LNCAP (cell line): ENCODE results near the gene COPB2.

Experiments used
- TF ChIP-seq, protein P1 (sequence below): fragments of 450-650 bp; IDR thresholded peaks from 2 replicates; pipeline ENCODE4 v1.5.1; 2017; ENCODE audit warnings: mild to moderate bottlenecking

The COPB2 gene

DNA sequence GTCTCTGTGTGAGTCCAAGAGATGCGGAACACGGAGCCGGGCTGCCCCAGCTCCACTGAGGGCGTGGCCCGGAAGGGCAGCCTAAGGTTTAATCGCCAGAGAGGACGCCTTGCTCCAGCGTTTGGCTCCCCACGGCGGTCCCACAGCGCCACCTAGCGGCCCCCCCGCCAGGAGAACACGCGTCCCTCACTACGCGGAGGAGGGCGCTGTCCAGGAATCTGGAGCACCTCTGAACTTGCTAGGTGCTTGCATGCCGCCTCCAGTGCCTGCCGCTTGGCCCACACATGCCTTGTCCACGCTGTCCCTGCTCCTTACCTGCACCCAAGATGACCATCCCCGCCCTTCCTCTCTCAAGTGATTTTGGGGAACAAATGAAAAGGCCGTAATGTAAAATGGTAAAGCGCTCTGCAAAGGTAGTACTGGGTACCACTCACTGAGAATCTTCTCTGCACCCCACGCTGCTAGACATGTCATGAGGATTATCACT lies 60.0 kb downstream of the COPB2 start:
- TF ChIP-seq, protein P1, sequence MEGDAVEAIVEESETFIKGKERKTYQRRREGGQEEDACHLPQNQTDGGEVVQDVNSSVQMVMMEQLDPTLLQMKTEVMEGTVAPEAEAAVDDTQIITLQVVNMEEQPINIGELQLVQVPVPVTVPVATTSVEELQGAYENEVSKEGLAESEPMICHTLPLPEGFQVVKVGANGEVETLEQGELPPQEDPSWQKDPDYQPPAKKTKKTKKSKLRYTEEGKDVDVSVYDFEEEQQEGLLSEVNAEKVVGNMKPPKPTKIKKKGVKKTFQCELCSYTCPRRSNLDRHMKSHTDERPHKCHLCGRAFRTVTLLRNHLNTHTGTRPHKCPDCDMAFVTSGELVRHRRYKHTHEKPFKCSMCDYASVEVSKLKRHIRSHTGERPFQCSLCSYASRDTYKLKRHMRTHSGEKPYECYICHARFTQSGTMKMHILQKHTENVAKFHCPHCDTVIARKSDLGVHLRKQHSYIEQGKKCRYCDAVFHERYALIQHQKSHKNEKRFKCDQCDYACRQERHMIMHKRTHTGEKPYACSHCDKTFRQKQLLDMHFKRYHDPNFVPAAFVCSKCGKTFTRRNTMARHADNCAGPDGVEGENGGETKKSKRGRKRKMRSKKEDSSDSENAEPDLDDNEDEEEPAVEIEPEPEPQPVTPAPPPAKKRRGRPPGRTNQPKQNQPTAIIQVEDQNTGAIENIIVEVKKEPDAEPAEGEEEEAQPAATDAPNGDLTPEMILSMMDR = peak; percentile 100

DNA sequence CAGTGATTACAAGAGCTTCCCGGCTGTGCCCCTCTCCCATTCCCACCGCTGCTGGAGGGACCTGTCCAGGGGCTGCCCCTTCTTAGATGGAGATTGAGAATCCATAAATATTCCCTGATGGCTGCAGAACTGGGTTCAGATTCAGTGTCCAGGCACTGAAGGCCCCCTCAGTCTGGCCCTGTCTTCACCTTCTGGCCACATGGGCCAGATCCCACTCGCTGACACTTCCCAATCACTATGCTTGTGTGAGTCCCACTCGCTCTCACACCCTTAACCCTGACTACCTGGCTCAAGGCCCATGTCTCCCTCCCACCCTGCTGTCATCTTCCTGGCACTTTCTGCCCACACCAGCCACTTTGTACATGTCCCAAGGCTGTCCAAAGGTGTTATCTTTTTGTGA lies 61.1 kb downstream of the COPB2 start:
- TF ChIP-seq, protein P1 = no peak

DNA sequence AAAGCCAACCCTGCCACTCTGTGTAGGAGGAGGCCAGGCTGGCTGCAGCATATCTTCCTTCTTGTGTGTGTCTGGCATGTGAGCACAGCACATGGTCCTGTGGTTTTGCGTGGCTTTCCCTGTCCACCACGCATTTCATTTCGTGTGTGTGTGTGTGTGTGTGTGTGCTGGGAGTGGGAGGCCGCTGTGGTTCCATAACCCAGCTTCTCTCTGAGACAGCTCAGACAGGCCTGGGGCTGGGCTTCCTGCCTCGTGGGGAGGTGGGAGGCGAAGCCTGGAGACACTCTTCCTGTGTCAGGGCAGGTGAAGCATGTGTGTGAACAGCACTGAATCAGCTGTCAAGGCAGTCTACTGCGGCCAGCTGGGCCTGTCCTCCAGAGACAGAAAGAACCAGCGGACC lies 61.6 kb downstream of the COPB2 start:
- TF ChIP-seq, protein P1 = no peak

DNA sequence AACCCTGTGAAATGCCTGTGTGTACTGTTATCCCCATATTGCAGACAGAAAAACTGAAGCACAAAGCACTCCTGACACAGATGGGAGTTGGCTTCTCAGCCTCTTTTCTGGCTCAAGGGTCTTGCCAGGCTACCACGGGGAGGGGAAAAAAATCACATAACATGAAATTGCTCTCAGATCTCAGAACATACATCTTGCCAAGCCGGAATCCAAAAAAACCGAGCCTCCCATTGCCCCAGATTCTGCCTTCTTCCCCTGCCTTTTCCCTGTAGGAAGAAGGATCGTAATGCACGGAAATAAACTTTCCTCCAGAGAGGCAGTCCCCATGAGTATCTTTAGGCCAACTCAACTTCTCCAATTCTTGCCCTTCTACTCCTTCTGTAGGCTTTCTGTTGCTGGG lies 62.2 kb downstream of the COPB2 start:
- TF ChIP-seq, protein P1 = no peak

DNA sequence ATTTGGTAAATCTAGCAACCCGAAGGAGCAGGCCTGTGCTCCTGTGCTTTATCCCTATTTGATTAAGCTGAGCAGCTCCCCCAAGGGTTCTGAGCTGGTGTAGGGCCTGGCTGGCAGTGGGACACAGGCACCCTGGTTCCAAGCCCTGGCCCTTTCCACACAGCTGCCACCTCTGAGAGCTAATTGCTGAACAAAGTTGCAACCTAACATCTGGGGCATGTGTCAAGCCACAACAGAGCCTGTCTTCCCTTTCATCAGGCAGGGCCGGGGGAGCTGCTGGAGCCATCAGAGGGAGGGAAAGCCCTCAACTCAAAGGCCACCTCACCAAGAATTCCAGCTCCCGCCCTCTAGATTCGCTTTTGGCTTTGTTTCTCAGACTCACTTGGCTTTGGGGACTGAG lies 62.7 kb downstream of the COPB2 start:
- TF ChIP-seq, protein P1 = no peak

DNA sequence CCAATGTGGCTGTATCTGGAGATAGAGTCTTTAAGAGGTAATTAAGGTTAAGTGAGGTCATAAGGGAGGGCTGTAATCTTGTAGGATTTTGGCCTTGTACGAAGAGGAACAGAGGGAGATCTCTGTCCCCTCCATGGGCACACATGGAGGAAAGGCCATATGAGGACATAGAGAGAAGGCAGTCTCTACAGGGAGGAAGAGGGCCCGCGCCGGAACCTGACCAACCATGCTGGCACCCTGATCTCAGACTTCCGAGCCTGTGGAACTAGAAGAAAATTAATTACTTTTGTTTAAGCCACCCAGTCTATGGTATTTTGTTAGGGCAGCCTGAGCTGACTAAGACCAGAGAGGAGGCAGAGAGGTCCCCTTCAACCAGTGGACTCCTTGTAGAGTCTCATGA lies 63.3 kb downstream of the COPB2 start:
- TF ChIP-seq, protein P1 = no peak

DNA sequence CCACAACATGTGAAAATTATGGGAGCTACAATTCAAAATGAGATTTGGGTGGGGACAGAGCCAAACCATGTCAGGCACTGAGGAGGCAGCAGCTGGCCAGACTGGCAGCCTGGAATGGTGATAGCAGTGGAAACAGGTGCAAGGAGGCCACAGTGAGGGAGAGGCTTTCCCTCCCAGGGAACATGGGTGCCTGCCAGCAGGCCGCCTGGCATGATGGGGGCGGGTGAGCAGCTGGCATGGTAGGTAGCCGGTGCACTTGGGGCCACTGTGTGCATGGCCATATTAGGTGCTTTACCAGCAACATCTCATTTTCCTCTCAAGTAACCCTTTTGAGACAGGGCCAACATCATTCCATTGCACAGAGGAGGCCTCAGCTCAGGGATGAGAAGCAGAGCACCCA lies 63.9 kb downstream of the COPB2 start:
- TF ChIP-seq, protein P1 = no peak

DNA sequence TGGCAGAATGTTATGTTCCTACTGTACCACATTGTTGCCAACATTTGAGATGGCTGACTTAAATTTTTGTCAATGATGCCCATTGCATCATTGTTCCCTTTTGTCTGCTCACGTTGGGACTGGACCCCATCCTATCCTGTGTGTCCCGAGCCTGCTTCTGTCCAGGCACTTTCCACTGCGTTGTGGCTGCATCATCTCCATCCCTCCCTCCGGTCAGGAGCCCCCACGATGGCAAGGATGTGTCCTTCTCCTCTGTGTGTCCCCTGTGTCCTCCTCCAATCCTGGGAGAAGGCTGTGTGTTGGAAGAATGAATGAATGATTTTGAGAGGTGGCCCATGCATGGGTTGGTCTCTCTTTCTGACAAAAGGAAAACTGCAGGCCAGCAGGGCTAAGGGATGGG lies 65.0 kb downstream of the COPB2 start:
- TF ChIP-seq, protein P1 = no peak
